Kidney epithelial cell (primary cell): Measurements from ENCODE around the gene NCBP3. TPM values are rescaled to one million over a fixed set of nuclear protein-coding genes. Genes with fewer than 3 reads are reported as not detected.
"Not testable (repeated sequence)": the region's sequence is repeated elsewhere in the genome, so short reads cannot be mapped to it uniquely, and the experiment has no call there.

Experiments
- DNase-seq: peaks from one replicate; pipeline ENCODE4 v3.0.0-alpha.2; 2010; ENCODE audit warnings: low read depth
- H3K27me3 ChIP-seq: 2 replicates; pipeline ENCODE4 v1.6.0; 2011; ENCODE audit warnings: low read length; ENCODE audit not compliant: control insufficient read depth, insufficient read depth
- H3K36me3 ChIP-seq: 2 replicates; pipeline ENCODE4 v1.5.1; 2011; ENCODE audit warnings: low read length; ENCODE audit not compliant: control insufficient read depth, insufficient read depth
- H3K4me3 ChIP-seq: 2 replicates; pipeline ENCODE4 v1.5.1; 2011; ENCODE audit warnings: low read depth, mild to moderate bottlenecking, control low read depth, low read length
- CTCF ChIP-seq: IDR thresholded peaks from 2 replicates; pipeline ENCODE4 v1.5.1; 2011; ENCODE audit warnings: mild to moderate bottlenecking, moderate library complexity, low read length, control low read depth, inconsistent platforms; ENCODE audit not compliant: insufficient read depth, poor library complexity, severe bottlenecking
- total RNA-seq: library from RNA; depleted of rRNA; stranded (reverse); fragments of >200 nt; gene quantifications from 2 replicates; pipeline ENCODE4 v1.2.3, GENCODE V29; 2015

The NCBP3 gene
- total RNA-seq, 1 donor from 2014 or later = 29.1 TPM

GRCh38 chr17:3798273-3799180 is 47.5 kb downstream of the NCBP3 start:
- Histone ChIP-seq H3K4me3 (no peak overlapping the region), H3K36me3 (no peaks in the 10 kb centered on the region), H3K27me3 (no peaks in the 10 kb centered on the region)
- DNase-seq = no peak
- TF ChIP-seq CTCF = no peak

- no peaks in the 10 kb centered on the region for H3K36me3 ChIP-seq
- DNase-seq = no peak
- no peak overlapping the region for H3K4me3 ChIP-seq
- H3K27me3 ChIP-seq = no peaks in the 10 kb centered on the region
- TF ChIP-seq CTCF = no peak
These were observed 49.2 kb downstream of the NCBP3 start for GRCh38 chr17:3796822-3797170.

- TF ChIP-seq CTCF = no peak
- DNase-seq = no peak
- H3K27me3 ChIP-seq = no peaks in the 10 kb centered on the region
These were observed 49.8 kb downstream of the NCBP3 start for GRCh38 chr17:3796110-3796821.

DNA sequence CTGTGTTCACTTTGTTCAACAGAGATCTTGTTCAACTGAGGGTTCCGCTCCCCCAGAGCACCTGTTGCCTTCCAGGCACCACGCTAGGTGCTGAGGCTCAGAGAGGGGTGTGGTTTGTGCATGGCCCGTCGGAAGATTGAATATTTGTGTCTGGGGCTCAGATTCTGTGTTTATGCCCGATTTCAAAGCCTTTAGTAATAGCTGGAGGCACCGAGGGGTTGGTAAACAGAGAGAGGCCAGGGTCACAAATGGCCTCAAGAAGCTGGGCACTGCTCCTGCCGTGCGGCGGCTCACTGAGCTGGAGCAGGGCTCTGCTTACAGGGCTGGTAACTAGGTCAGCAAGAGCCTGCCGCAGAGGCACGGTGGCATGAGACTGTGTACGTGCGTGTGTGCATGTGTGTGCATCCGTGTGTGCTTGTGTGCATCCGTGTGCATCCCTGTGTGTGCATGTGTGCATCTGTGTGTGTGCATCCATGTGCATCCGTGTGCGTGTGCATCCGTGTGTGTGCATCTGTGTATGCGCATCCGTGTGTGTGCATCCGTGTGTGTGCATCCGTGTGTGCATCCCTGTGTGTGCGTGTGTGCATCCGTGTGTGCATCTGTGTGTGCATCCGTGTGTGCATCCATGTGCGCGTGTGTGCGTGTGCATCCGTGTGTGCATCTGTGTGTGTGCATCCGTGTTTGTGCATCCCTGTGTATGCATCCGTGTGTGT is 50.5 kb downstream of the NCBP3 start:
- no peaks in the 10 kb centered on the region for H3K36me3 ChIP-seq
- no peak overlapping the region for H3K4me3 ChIP-seq
- TF ChIP-seq CTCF = no peak
- DNase-seq = peak; percentile 44
- H3K27me3 ChIP-seq = no peaks in the 10 kb centered on the region

More at GRCh38 chr17:3796110-3796821, 49.8 kb downstream of the NCBP3 start:
- no peaks in the 10 kb centered on the region for H3K36me3 ChIP-seq
- H3K4me3 ChIP-seq = no peak overlapping the region

- H3K36me3 ChIP-seq = no peaks in the 10 kb centered on the region
- no peak for TF ChIP-seq CTCF
- H3K4me3 ChIP-seq = no peak overlapping the region
- peak; percentile 74 for DNase-seq
- no peaks in the 10 kb centered on the region for H3K27me3 ChIP-seq
These were observed 51.3 kb downstream of the NCBP3 start for GRCh38 chr17:3794557-3795389.

GRCh38 chr17:3794152-3794551 is 51.9 kb downstream of the NCBP3 start:
- H3K4me3 ChIP-seq, DNase-seq, H3K27me3 ChIP-seq: not testable (repeated sequence)

DNA sequence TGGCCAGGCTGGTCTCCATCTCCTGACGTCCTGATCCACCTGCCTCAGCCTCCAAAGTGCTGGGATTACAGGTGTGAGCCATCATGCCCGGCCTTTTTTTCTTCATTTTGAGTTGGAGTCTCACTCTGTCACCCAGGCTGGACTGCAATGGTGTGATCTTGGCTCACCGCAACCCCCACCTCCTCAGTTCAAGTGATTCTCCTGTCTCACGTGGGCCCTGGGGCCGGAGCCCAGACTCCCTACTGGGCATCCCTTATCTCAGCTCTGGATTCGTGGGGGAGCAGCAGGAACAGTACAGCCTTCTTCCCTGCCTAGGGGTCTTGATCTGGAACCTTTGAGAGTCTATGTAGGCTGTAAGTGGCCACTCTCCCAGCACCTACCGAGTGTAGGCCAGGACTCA is 52.8 kb downstream of the NCBP3 start:
- H3K4me3 ChIP-seq, H3K27me3 ChIP-seq, H3K36me3 ChIP-seq, DNase-seq: not testable (repeated sequence)

More at GRCh38 chr17:3794152-3794551, 51.9 kb downstream of the NCBP3 start:
- not testable (repeated sequence) for H3K36me3 ChIP-seq
